Transverse colon (tissue), 4 donors: ENCODE measurements around the gene SSH3. TPM values are rescaled to one million over a fixed set of nuclear protein-coding genes. Genes with fewer than 3 reads are reported as not detected.
A peak's percentile ranks its signal among the peaks of the same experiment; 100 is the strongest.
"Not testable (repeated sequence)": the region's sequence is repeated elsewhere in the genome, so short reads cannot be mapped to it uniquely, and the experiment has no call there.

Source experiments
- DNase-seq: peaks from one replicate; pipeline ENCODE4 v3.0.0-alpha.2; 2019
- H3K27ac ChIP-seq, 4 donors: fragments of 200-600 bp; sonication (generic); 2 replicates each; pipeline ENCODE4 v1.5.1; 2016 to 2018; ENCODE audit warnings: inconsistent platforms in 4 of 4
- H3K27me3 ChIP-seq: fragments of 200-600 bp; sonication (generic); 2 replicates; pipeline ENCODE4 v1.5.1; 2017; ENCODE audit warnings: inconsistent platforms
- H3K36me3 ChIP-seq, 4 donors: fragments of 200-600 bp; sonication (generic); 2 replicates each; pipeline ENCODE4 v1.5.1; 2017 to 2019; ENCODE audit warnings: inconsistent platforms in 4 of 4
- H3K4me1 ChIP-seq, 4 donors: fragments of 200-600 bp; sonication (generic); 2 replicates each; pipeline ENCODE4 v1.5.1; 2017 to 2020; ENCODE audit warnings: inconsistent platforms in 4 of 4
- H3K4me3 ChIP-seq, 4 donors: fragments of 200-600 bp; sonication (generic); 1 replicate in 1 of 4; 2 replicates in 3 of 4; pipeline versions ENCODE4 v1.5.1 to v1.6.1; 2017 to 2019; ENCODE audit warnings: inconsistent platforms in 4 of 4
- H3K9me3 ChIP-seq, 2 donors: fragments of 200-600 bp; sonication (generic); 2 replicates each; pipeline ENCODE4 v1.5.1; 2017 to 2019; ENCODE audit warnings: inconsistent platforms in 2 of 2
- CTCF ChIP-seq, 5 experiments: fragments of 200-600 bp in 3 of 5; fragments of 450-650 bp in 2 of 5; sonication (generic) in 3 of 5; IDR thresholded peaks; 1 replicate in 2 of 5; 2 replicates in 3 of 5; pipeline ENCODE4 v1.5.1; 2016 to 2017; ENCODE audit warnings: antibody characterized with exemption in 5 of 5, inconsistent platforms in 3 of 5, mild to moderate bottlenecking in 2 of 5, moderate library complexity in 1 of 5
- EP300 ChIP-seq: sonication (generic); formaldehyde crosslinking; IDR thresholded peaks from one replicate; pipeline ENCODE4 v1.6.1; 2017; ENCODE audit warnings: antibody characterized with exemption, low read depth
- POLR2A ChIP-seq: fragments of 450-650 bp; IDR thresholded peaks from one replicate; pipeline ENCODE4 v1.6.1; 2016; ENCODE audit warnings: antibody characterized with exemption, mild to moderate bottlenecking, moderate library complexity
- POLR2AphosphoS5 ChIP-seq, 3 donors: sonication (generic); formaldehyde crosslinking; IDR thresholded peaks; one replicate each; pipeline ENCODE4 v1.6.1; 2016; ENCODE audit warnings: antibody characterized with exemption in 3 of 3
- WGBS, 2 donors: methylation state at CpG; one replicate each; pipeline ENCODE4 v1.1.5; 2018; ENCODE audit warnings: low coverage in 1 of 2; 5-methylcytosine and 5-hydroxymethylcytosine counted together
- in situ Hi-C, 4 donors: fragments of 200-750 bp; cut with MboI; loops; one replicate each; pipeline versions ENCODE4 v1.15.0 to v1.15.1; 2017; ENCODE audit warnings: low sequenced_read_pairs in 3 of 4, low pct_ligation_motif_present in 1 of 4, low pct_unique_long_range_greater_than_20kb in 1 of 4
- intact Hi-C: fragments of 100-400 bp; cut with DNase I; formaldehyde crosslinking; loops from one replicate; pipeline ENCODE4 v1.15.1; 2023; ENCODE audit warnings: low total_unique reads
- total RNA-seq, 4 donors: library from RNA; depleted of rRNA; stranded (reverse); fragments of >200 nt; gene quantifications; one replicate each; pipeline ENCODE4 v1.1.0, GENCODE V29; 2016

SSH3 gene
- total RNA-seq, 4 donors from 2014 or later: 73.0 to 174 (median 123) TPM

- WGBS, 2 donors: 83 to 85% methylated on average over 1 to 8 of the region's 8 CpGs
- no peak overlapping the region for H3K4me3 ChIP-seq
- H3K4me1 ChIP-seq: peaks cover 0 to 24% (median 2%) of the 10 kb centered on the region in 4 donors
- in situ Hi-C loops: loop anchor here in 1 of 4 donors (25.0 kb wide), 1 partner anchor 131 kb away; the partner anchor contains the start of gene RAD9A
- no peaks in the 10 kb centered on the region for H3K9me3 ChIP-seq
- no peak for TF ChIP-seq POLR2AphosphoS5 (IDR thresholded peaks at IDR 0.05)
- TF ChIP-seq EP300: no peak
- TF ChIP-seq CTCF (IDR thresholded peaks at IDR 0.05): no peak
- no peak for TF ChIP-seq POLR2A
- no peaks in the 10 kb centered on the region for H3K27me3 ChIP-seq
- no peak overlapping the region for H3K27ac ChIP-seq
- DNase-seq: no peak
- peaks cover 0 to 43% (median 19%) of the 10 kb centered on the region in 4 donors for H3K36me3 ChIP-seq
- intact Hi-C loops: no loop called here
Observed at GRCh38 chr11:67255864-67256263, 47.5 kb upstream of the SSH3 start.

- H3K27ac ChIP-seq: no peak overlapping the region
- no peak for DNase-seq
- H3K36me3 ChIP-seq: peaks cover 0 to 35% (median 17%) of the 10 kb centered on the region in 4 donors
- in situ Hi-C loops (loop anchor here in 1 of 4 donors (25.0 kb wide), 1 partner anchor 131 kb away; the partner anchor contains the start of gene RAD9A), intact Hi-C loops (no loop called here)
- no peaks in the 10 kb centered on the region for H3K27me3 ChIP-seq
- no peak overlapping the region for H3K4me3 ChIP-seq
- 70 to 79% methylated on average over 1 to 5 of the region's 5 CpGs for WGBS, 2 donors
- H3K9me3 ChIP-seq: no peaks in the 10 kb centered on the region
- peaks cover 0 to 31% (median 9%) of the 10 kb centered on the region in 4 donors for H3K4me1 ChIP-seq
- no peak for TF ChIP-seq CTCF (IDR thresholded peaks at IDR 0.05)
- no peak for TF ChIP-seq EP300
- TF ChIP-seq POLR2AphosphoS5 (IDR thresholded peaks at IDR 0.05): no peak
- no peak for TF ChIP-seq POLR2A
Observed at GRCh38 chr11:67256477-67257135, 46.7 kb upstream of the SSH3 start.

GRCh38 chr11:67260406-67260805, 42.9 kb upstream of the SSH3 start:
- intact Hi-C loops: no loop called here

GRCh38 chr11:67260885-67261639, 42.3 kb upstream of the SSH3 start:
- H3K9me3 ChIP-seq, H3K36me3 ChIP-seq, H3K27me3 ChIP-seq, intact Hi-C loops: not testable (repeated sequence)
- peak; percentile 72 for DNase-seq
- H3K4me1 ChIP-seq: peaks cover 11 to 34% (median 27%) of the 10 kb centered on the region in 4 donors
- H3K27ac ChIP-seq: peak overlapping the region in 2 of 4 donors; percentile 19 to 30
- peak overlapping the region; percentile 8 to 42 (median 20) for H3K4me3 ChIP-seq
- 36% methylated on average over 44 of the region's 50 CpGs; no CpG with 5 or more reads in 1 of the 2 donors for WGBS, 2 donors
- in situ Hi-C loops: loop anchor here in 3 of 4 donors (5.0 to 25.0 kb wide), 3 partner anchors 51 to 126 kb away; partner anchors contain the start of gene RAD9A (in 1 of the 3)

More at GRCh38 chr11:67260406-67260805, 42.9 kb upstream of the SSH3 start:
- 84% methylated on average over 6 of the region's 6 CpGs; no CpG with 5 or more reads in 1 of the 2 donors for WGBS, 2 donors
- no peak overlapping the region for H3K4me3 ChIP-seq
- peaks cover 9 to 29% (median 21%) of the 10 kb centered on the region in 4 donors for H3K4me1 ChIP-seq
- peaks cover 0 to 10% (median 4%) of the 10 kb centered on the region in 4 donors for H3K36me3 ChIP-seq
- in situ Hi-C loops: loop anchor here in 3 of 4 donors (5.0 to 25.0 kb wide), 3 partner anchors 52 to 127 kb away; partner anchors contain the start of gene RAD9A (in 1 of the 3)
- no peaks in the 10 kb centered on the region for H3K27me3 ChIP-seq
- DNase-seq: no peak
- no peaks in the 10 kb centered on the region for H3K9me3 ChIP-seq
- no peak for TF ChIP-seq POLR2A
- TF ChIP-seq EP300: no peak
- H3K27ac ChIP-seq: no peak overlapping the region

- Histone ChIP-seq H3K9me3 (no peaks in the 10 kb centered on the region), H3K27ac (peak overlapping the region in 2 of 4 donors; percentile 19 to 30), H3K4me1 (peaks cover 11 to 35% (median 27%) of the 10 kb centered on the region in 4 donors), H3K36me3 (peaks cover 0 to 4% (median 0%) of the 10 kb centered on the region in 4 donors), H3K27me3 (no peaks in the 10 kb centered on the region), H3K4me3 (peak overlapping the region; percentile 8 to 42 (median 20))
- DNase-seq: no peak
- intact Hi-C loops: no loop called here
- in situ Hi-C loops: loop anchor here in 3 of 4 donors (5.0 to 25.0 kb wide), 3 partner anchors 51 to 126 kb away; partner anchors contain the start of gene RAD9A (in 1 of the 3)
- TF ChIP-seq CTCF (IDR thresholded peaks at IDR 0.05) (no peak), POLR2A (no peak), EP300 (no peak), POLR2AphosphoS5 (IDR thresholded peaks at IDR 0.05) (no peak)
- WGBS, 2 donors: 16% methylated on average over 18 of the region's 18 CpGs; no CpG with 5 or more reads in 1 of the 2 donors
Observed at GRCh38 chr11:67261640-67261945, 41.7 kb upstream of the SSH3 start.
